Testis (tissue), 2 donors: Measurements from ENCODE around the gene RPL41.

Experiments
- POLR2A ChIP-seq: fragments of 450-650 bp; IDR thresholded peaks from one replicate; pipeline ENCODE4 v1.6.1; 2017; ENCODE audit warnings: antibody characterized with exemption, mild to moderate bottlenecking, moderate library complexity
- TF ChIP-seq, protein P1 (sequence below), 3 experiments: fragments of 450-650 bp in 2 of 3; fragments of 200-600 bp in 1 of 3; sonication (generic) in 1 of 3; IDR thresholded peaks; one replicate each; pipeline ENCODE4 v1.5.1; 2016 to 2019; ENCODE audit warnings: antibody characterized with exemption in 3 of 3, mild to moderate bottlenecking in 2 of 3, moderate library complexity in 1 of 3

DNA sequence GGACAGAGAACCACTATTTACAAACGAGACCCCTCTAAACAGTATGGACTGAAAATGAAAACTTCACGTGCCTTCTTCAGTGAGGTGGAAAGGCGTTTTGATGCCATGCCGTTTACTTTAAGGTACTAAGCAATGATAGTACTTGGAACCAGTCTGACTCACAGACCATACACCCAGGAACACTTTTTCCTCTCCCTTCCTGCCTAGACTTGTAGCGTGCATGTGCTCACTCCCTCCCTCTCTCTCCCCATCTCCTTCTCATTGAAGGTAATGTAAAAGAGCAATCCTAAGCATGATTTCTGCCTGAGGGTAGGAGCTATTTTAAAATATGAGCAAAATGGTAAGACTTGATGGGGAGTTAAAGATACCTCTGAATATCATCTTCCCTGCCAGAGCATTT is 5.9 kb upstream of the RPL41 start:
- TF ChIP-seq POLR2A: no peak
- TF ChIP-seq, protein P1, sequence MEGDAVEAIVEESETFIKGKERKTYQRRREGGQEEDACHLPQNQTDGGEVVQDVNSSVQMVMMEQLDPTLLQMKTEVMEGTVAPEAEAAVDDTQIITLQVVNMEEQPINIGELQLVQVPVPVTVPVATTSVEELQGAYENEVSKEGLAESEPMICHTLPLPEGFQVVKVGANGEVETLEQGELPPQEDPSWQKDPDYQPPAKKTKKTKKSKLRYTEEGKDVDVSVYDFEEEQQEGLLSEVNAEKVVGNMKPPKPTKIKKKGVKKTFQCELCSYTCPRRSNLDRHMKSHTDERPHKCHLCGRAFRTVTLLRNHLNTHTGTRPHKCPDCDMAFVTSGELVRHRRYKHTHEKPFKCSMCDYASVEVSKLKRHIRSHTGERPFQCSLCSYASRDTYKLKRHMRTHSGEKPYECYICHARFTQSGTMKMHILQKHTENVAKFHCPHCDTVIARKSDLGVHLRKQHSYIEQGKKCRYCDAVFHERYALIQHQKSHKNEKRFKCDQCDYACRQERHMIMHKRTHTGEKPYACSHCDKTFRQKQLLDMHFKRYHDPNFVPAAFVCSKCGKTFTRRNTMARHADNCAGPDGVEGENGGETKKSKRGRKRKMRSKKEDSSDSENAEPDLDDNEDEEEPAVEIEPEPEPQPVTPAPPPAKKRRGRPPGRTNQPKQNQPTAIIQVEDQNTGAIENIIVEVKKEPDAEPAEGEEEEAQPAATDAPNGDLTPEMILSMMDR (IDR thresholded peaks at IDR 0.05): no peak
